ENCODE measurements around the gene ACOT11.

ACOT11 gene

DNA sequence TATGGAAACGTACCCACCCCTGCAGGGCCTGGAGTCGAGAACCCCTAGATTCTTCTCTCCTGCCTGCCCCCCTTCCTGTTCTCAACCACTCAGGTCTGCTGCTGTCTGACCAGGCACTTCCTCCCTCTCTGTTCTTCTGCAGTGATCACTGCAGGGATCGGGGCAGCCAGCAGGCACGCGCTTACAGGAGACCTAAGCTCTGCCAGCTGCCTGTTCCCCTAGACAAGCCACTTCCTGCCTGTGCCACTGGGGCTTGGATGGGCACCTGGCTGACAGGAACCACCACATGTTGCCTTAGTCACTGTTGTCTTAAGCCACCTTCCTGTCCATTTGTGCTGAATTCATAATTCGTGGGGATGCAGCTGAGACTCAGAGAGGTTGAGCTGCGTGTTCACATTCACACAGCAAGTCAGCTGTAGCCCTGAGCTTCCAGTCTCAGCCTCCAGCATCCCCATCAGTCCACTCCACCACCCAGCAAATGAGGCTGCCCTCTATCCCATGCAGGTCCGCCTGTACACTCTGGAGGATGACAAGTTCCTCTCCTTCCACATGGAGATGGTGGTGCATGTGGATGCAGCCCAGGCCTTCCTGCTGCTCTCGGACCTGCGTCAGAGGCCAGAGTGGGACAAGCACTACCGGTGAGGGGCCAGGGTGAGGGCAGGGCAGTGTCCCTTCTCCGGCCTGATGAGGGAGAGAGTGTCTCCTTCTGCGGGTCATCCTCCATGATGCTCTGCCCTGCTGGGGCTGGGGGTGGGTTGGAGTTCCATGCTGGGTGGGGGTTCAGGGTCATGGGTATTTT lies 56.7 kb downstream of the ACOT11 start:
- Histone ChIP-seq H3K4me3 (no peak overlapping the region), H3K36me3 (ENCODE audit: insufficient read depth, low read length) (no peaks in the 10 kb centered on the region), H3K9ac (ENCODE audit: insufficient read length) (no peak overlapping the region), H3K27ac (no peak overlapping the region), H3K9me3 (ENCODE audit: low read depth, low read length) (no peaks in the 10 kb centered on the region)
- TF ChIP-seq POLR2AphosphoS5 (IDR thresholded peaks at IDR 0.05; ENCODE audit: borderline replicate concordance, low read depth, low read length) (no peak), EZH2 (IDR thresholded peaks at IDR 0.05) (no peak), FOXP2 (optimal IDR thresholded peaks at IDR 0.05; ENCODE audit: control extremely low read depth, extremely low read length, insufficient read depth) (no peak)
- DNase-seq (ENCODE audit: low read depth, low spot score), result no peak

DNA sequence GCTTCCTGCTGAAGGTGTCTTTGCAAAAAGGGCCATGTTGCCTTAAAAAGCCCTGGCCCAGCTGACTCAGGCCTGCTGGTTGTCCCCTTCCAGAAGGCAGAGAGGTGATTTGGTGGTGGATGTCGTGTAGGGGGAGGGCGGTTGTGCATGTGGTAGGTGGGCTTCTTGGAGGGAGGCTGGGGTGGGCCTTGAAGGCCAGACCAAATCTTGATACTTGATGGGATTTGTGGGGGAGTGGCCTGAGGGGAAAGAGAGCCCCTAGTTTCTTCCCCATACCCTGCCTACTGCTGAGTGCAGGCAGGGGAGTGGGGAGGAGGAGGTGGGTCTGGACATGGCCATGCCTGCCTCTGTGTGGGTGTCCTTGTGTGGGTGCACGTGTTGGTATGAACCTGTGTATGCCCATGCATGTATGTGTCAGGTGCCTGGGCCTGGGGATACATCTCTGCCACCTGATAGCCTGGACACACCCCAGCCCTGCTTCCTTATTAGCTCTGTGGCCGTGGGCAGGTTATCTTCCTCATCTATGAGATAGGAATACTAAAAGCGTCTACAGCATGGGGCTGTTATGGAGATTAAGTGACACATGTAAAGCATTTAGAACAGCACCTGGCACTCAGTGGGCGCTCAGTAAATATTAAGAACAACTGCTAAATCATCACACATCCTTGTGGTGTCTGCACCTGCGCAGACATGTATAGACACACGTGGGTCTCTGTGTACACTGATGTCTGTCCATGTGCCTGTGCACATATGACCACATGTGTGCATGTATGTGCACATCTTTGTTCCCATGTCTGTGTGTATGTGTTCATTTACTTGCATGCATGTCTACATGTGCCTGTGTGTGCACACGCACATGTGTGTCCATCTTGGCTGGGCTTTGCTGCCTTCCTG lies 58.3 kb downstream of the ACOT11 start:
- no peak overlapping the region for H3K4me3 ChIP-seq
- no peak for DNase-seq (ENCODE audit: low read depth, low spot score)
- H3K36me3 ChIP-seq (ENCODE audit: insufficient read depth, low read length), result no peaks in the 10 kb centered on the region
- TF ChIP-seq FOXP2 (optimal IDR thresholded peaks at IDR 0.05; ENCODE audit: control extremely low read depth, extremely low read length, insufficient read depth), result no peak
- no peak for TF ChIP-seq POLR2AphosphoS5 (IDR thresholded peaks at IDR 0.05; ENCODE audit: borderline replicate concordance, low read depth, low read length)
- no peak for TF ChIP-seq EZH2 (IDR thresholded peaks at IDR 0.05)
- H3K9ac ChIP-seq (ENCODE audit: insufficient read length), result no peak overlapping the region
- no peaks in the 10 kb centered on the region for H3K9me3 ChIP-seq (ENCODE audit: low read depth, low read length)
- H3K27ac ChIP-seq, result no peak overlapping the region

DNA sequence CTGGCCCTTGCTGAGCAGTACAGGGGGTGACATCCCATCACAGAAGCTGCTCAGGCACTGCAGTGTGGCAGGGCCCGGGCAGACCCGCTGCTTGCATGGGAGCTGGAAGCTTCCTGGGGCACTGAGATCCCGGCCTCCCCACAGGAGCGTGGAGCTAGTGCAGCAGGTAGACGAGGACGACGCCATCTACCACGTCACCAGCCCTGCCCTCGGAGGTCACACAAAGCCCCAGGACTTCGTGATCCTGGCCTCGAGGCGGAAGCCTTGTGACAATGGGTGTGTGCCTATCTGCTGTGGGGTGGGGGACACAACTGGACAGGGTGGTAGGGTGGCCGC lies 58.9 kb downstream of the ACOT11 start:
- Histone ChIP-seq H3K4me3 (no peak overlapping the region), H3K9me3 (ENCODE audit: low read depth, low read length) (no peaks in the 10 kb centered on the region), H3K9ac (ENCODE audit: insufficient read length) (no peak overlapping the region), H3K36me3 (ENCODE audit: insufficient read depth, low read length) (no peaks in the 10 kb centered on the region), H3K27ac (no peak overlapping the region)
- no peak for TF ChIP-seq FOXP2 (optimal IDR thresholded peaks at IDR 0.05; ENCODE audit: control extremely low read depth, extremely low read length, insufficient read depth)
- no peak for TF ChIP-seq POLR2AphosphoS5 (IDR thresholded peaks at IDR 0.05; ENCODE audit: borderline replicate concordance, low read depth, low read length)
- TF ChIP-seq EZH2 (IDR thresholded peaks at IDR 0.05), result no peak
- DNase-seq (ENCODE audit: low read depth, low spot score), result no peak

DNA sequence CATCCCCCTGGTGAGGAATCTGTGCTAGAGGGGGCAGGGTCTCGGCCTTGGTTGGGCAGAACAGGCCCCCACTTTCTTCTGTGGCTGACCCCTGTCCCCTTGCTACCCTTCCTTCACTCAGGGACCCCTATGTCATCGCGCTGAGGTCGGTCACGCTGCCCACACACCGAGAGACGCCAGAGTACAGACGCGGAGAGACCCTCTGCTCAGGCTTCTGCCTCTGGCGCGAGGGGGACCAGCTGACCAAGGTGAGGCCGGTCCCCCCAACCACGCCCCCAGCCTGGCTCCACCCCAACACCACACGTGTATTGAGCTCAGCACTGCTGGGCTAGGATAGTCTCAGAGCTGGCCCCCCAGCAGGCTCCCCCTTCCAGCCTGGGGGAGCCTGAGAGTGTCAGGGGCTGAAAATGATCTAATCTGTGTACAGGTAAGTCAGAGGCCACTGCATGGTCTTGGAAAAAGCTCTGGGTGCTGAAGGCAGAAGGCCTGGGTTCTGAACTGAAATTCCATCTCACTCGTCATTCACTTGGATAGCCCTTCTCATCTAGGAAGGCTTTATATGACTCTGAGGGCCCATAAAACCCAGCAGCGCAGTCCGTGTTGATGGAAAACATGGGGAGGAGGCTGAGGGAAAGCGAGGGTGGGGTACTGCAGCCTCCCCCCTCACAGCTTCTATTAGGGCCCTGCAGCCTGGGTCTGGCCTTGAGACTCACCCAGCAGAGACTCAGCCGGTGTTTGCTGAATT lies 60.0 kb downstream of the ACOT11 start:
- TF ChIP-seq FOXP2 (optimal IDR thresholded peaks at IDR 0.05; ENCODE audit: control extremely low read depth, extremely low read length, insufficient read depth), result no peak
- no peak for TF ChIP-seq EZH2 (IDR thresholded peaks at IDR 0.05)
- TF ChIP-seq POLR2AphosphoS5 (IDR thresholded peaks at IDR 0.05; ENCODE audit: borderline replicate concordance, low read depth, low read length), result no peak
- no peak overlapping the region for H3K27ac ChIP-seq
- no peak overlapping the region for H3K9ac ChIP-seq (ENCODE audit: insufficient read length)
- no peaks in the 10 kb centered on the region for H3K9me3 ChIP-seq (ENCODE audit: low read depth, low read length)
- H3K4me3 ChIP-seq, result no peak overlapping the region
- DNase-seq (ENCODE audit: low read depth, low spot score), result no peak
- no peaks in the 10 kb centered on the region for H3K36me3 ChIP-seq (ENCODE audit: insufficient read depth, low read length)

GRCh38 chr1:54608566-54609230 lies 60.7 kb downstream of the ACOT11 start:
- Histone ChIP-seq H3K27ac (no peak overlapping the region), H3K4me3 (no peak overlapping the region), H3K9me3 (ENCODE audit: low read depth, low read length) (no peaks in the 10 kb centered on the region), H3K9ac (ENCODE audit: insufficient read length) (no peak overlapping the region), H3K36me3 (ENCODE audit: insufficient read depth, low read length) (no peaks in the 10 kb centered on the region)
- TF ChIP-seq FOXP2 (optimal IDR thresholded peaks at IDR 0.05; ENCODE audit: control extremely low read depth, extremely low read length, insufficient read depth), result no peak
- TF ChIP-seq POLR2AphosphoS5 (IDR thresholded peaks at IDR 0.05; ENCODE audit: borderline replicate concordance, low read depth, low read length), result no peak
- TF ChIP-seq EZH2 (IDR thresholded peaks at IDR 0.05), result no peak
- DNase-seq (ENCODE audit: low read depth, low spot score), result no peak

- H3K36me3 ChIP-seq (ENCODE audit: insufficient read depth, low read length), result no peaks in the 10 kb centered on the region
- H3K9ac ChIP-seq (ENCODE audit: insufficient read length), result no peak overlapping the region
- H3K9me3 ChIP-seq (ENCODE audit: low read depth, low read length), result no peaks in the 10 kb centered on the region
- no peak for DNase-seq (ENCODE audit: low read depth, low spot score)
- TF ChIP-seq FOXP2 (optimal IDR thresholded peaks at IDR 0.05; ENCODE audit: control extremely low read depth, extremely low read length, insufficient read depth), result no peak
- TF ChIP-seq POLR2AphosphoS5 (IDR thresholded peaks at IDR 0.05; ENCODE audit: borderline replicate concordance, low read depth, low read length), result no peak
- TF ChIP-seq EZH2 (IDR thresholded peaks at IDR 0.05), result no peak
- no peak overlapping the region for H3K4me3 ChIP-seq
- H3K27ac ChIP-seq, result no peak overlapping the region
These were observed 61.4 kb downstream of the ACOT11 start for GRCh38 chr1:54609301-54609921.

- TF ChIP-seq FOXP2 (optimal IDR thresholded peaks at IDR 0.05; ENCODE audit: control extremely low read depth, extremely low read length, insufficient read depth) (no peak), POLR2AphosphoS5 (IDR thresholded peaks at IDR 0.05; ENCODE audit: borderline replicate concordance, low read depth, low read length) (no peak), EZH2 (IDR thresholded peaks at IDR 0.05) (no peak)
- DNase-seq (ENCODE audit: low read depth, low spot score), result no peak
- Histone ChIP-seq H3K36me3 (ENCODE audit: insufficient read depth, low read length) (no peaks in the 10 kb centered on the region), H3K9ac (ENCODE audit: insufficient read length) (no peak overlapping the region), H3K9me3 (ENCODE audit: low read depth, low read length) (no peaks in the 10 kb centered on the region), H3K27ac (no peak overlapping the region), H3K4me3 (no peak overlapping the region)
These were observed 62.0 kb downstream of the ACOT11 start for GRCh38 chr1:54610048-54610447.
